GM18858 (cell line): ENCODE measurements around the gene BTBD16.

Source experiments
- ATAC-seq: cut with Tn5 transposase; IDR thresholded peaks from one replicate; pipeline ENCODE4 v1.9.1; 2021; ENCODE audit not compliant: unreplicated experiment

The BTBD16 gene

GRCh38 chr10:122294511-122295450, 23.7 kb downstream of the BTBD16 start:
- ATAC-seq, result no peak

- ATAC-seq, result no peak
These were observed 24.3 kb downstream of the BTBD16 start for GRCh38 chr10:122295451-122295809.

- no peak for ATAC-seq
These were observed 25.4 kb downstream of the BTBD16 start for GRCh38 chr10:122296363-122297120.

- no peak for ATAC-seq
These were observed 26.5 kb downstream of the BTBD16 start for GRCh38 chr10:122297583-122297982.

GRCh38 chr10:122298206-122298597, 27.1 kb downstream of the BTBD16 start:
- no peak for ATAC-seq

- no peak for ATAC-seq
These were observed 27.7 kb downstream of the BTBD16 start for GRCh38 chr10:122298598-122299301.

GRCh38 chr10:122299423-122300075, 28.5 kb downstream of the BTBD16 start:
- no peak for ATAC-seq

GRCh38 chr10:122301055-122301810, 30.1 kb downstream of the BTBD16 start:
- no peak for ATAC-seq

- no peak for ATAC-seq
These were observed 30.7 kb downstream of the BTBD16 start for GRCh38 chr10:122301811-122302115.

GRCh38 chr10:122302315-122302714, 31.2 kb downstream of the BTBD16 start:
- ATAC-seq, result no peak

- ATAC-seq, result no peak
These were observed 32.4 kb downstream of the BTBD16 start for GRCh38 chr10:122303271-122304053.

- no peak for ATAC-seq
These were observed 33.0 kb downstream of the BTBD16 start for GRCh38 chr10:122304054-122304579.

GRCh38 chr10:122306282-122306681, 35.2 kb downstream of the BTBD16 start:
- ATAC-seq, result no peak

- no peak for ATAC-seq
These were observed 35.6 kb downstream of the BTBD16 start for GRCh38 chr10:122306744-122307143.

- ATAC-seq, result no peak
These were observed 36.7 kb downstream of the BTBD16 start for GRCh38 chr10:122307669-122308416.

- ATAC-seq, result no peak
These were observed 37.5 kb downstream of the BTBD16 start for GRCh38 chr10:122308417-122309141.

- ATAC-seq, result no peak
These were observed 39.4 kb downstream of the BTBD16 start for GRCh38 chr10:122310311-122311050.
